Activated CD8-positive, alpha-beta memory T cell treated with anti-CD3 and anti-CD28 coated beads for 24 hours (primary cell): ENCODE results near the gene ZNF883.
"Not testable (repeated sequence)": the region's sequence is repeated elsewhere in the genome, so short reads cannot be mapped to it uniquely, and the experiment has no call there.

Experiments used
- DNase-seq: peaks from one replicate; pipeline ENCODE4 v3.0.0-alpha.2; 2020

Gene ZNF883

DNA sequence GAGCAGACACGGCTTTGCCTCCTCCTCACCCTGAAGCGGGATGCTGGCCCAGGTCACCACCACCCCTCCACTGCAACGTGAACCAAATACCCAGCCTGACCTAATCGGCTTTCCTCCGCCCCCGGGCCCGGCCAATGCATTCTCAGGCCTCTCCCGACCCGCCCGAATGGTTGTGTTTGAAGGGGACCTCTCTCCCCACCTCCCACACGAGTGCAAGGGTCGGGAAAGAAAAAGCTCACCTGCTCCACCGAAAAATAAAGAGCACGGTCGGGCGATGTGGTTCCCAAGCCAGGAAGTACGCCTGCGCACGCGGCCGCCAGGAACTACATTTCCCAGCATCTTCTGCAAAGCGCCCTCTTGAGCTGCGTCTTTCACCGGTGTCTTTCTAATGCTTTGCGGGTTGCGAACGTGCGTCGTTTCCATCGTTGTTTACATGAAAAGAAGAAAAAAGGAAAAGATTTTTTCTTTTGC is at the start of gene ZNF883:
ZNF883 (minus strand) TSS at position 282 of the 471 bp plus-strand sequence.
- DNase-seq, result peak; percentile 60

DNA sequence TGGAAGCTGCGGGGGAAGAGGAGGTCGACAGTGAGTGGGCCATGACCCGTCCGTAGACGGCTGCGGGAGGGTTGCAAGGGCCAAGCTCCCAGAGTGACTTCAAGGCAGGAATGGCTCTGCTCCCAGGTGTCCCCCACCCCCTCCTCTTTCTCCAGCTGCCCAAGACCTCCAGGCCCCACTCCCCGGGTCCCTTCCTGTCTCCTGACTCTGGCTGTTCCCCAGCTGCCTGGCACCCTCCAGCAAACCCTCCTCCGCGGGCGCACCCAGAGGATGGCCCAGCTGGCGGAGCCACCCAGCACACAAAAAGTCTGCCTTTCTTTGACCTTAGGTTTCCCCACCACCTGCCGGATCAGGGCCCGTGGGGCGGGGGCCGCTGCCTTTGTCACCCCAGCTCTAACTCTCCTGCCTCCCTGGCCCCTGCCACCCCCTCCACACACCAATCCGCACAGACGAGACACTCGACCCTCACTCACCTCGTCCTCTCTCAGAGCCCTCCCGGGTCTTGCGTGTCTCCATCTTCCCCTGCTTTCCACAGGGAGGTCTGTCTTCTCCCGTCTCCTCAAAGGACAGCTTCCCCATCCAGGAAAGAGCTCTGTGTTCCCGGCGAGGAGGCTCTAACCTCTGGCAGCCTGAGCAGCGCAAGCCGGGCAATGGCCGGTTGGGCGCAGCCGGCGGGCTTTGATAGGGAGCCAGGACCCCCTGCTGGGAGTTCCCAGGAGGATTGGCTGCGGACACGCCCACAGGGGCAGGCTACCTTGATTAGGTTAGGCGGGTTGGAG is 49.3 kb upstream of the ZNF883 start:
- peak; percentile 65 for DNase-seq

DNA sequence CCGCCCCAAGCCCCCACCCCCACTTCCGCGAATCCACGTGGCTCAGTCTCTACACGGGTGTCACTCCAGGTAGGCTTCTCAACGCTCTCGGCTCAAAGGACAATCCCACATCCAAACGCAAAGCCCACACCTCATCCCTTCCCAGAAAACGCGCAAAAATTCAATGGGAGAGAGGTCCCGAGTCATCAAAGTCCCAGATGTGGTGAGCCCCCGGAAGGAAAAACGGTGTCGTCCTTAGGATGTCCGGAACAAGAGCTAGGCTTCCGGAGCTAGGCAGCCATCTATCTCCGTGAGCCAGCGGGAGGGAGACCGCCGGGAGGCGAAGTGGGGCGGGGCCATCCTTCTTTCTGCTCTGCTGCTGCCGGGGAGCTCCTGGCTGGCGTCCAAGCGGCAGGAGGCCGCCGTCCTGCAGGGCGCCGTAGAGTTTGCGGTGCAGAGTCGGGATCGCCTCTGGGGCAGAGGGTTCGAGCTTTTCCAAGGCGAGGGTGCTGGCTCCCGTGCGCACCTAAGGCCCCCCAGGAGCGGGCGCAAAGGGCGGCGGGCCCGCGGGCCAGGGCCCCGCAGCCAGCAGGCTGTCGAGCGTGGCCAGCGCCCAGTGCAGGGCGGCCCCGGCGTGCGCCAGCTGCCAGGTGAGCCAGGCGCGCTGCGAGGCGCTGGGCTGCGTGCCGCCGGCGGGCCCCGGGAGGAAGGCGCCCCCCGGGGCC is 47.7 kb upstream of the ZNF883 start:
- DNase-seq, result not testable (repeated sequence)

DNA sequence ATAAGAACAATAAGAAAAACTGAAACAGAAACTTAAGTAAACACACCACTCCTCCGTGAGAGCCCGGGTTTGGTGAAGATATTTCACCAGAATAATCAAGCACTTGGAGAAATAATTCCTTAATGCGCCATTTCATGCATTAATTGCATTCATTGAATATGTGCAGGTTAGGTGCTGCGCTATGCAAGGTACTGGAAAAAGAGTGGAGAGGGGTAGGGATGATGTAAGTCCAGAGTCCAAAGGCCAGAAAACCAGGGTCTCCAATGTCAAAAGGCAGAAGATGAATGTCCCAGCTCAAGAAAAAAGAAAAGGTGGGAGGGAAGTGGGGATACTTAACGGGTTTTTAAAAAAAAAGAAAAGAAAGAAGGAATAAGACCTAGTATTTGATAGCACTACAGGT is 45.2 kb upstream of the ZNF883 start:
- DNase-seq, result no peak

DNA sequence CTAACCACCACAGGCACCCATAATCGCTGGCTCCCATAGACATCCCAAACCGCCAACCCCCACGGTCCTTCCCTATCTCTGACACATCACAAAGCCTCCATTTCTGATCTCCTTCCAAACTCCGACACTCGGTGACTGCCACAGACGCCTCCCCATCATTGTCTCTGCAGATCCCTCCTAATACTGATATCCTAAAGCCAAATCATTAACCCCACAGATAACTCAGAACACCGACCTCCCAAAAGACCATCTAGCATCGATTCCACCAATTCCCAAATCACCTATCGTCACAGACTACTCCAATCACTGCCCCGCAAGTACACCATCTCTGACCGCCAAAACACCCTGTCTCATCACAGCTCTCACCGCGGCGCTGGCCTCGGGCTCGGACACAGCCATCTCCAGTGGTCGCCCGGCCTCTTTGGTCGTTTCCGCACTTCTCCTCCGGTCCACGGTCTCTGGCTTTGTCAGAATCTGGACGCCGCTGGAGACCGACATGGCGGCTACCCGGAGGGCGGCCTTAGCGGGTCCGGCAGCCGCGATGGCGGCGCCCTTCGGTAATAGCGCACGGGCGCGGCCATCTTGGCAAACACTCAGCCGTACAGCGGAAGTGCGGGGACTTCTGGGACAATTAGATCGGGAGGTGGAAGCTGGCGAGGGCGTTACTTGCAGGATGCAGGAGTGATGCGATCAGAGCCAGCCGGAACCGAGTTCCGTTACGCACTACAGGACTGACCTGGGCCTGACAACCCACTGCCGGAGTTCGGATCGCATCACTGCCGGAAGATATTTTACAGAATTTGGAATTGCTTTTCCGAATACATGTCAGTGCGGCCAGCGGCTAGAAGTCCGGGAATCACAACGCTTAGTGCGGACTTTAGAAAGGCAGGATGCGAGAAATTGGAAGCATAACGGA is 44.5 kb upstream of the ZNF883 start, which contains the start of gene ZFP37:
ZFP37 (minus strand) TSS at position 534 of the 916 bp plus-strand sequence; CDS start at position 498, 36 bp downstream.
- peak; percentile 89 for DNase-seq

DNA sequence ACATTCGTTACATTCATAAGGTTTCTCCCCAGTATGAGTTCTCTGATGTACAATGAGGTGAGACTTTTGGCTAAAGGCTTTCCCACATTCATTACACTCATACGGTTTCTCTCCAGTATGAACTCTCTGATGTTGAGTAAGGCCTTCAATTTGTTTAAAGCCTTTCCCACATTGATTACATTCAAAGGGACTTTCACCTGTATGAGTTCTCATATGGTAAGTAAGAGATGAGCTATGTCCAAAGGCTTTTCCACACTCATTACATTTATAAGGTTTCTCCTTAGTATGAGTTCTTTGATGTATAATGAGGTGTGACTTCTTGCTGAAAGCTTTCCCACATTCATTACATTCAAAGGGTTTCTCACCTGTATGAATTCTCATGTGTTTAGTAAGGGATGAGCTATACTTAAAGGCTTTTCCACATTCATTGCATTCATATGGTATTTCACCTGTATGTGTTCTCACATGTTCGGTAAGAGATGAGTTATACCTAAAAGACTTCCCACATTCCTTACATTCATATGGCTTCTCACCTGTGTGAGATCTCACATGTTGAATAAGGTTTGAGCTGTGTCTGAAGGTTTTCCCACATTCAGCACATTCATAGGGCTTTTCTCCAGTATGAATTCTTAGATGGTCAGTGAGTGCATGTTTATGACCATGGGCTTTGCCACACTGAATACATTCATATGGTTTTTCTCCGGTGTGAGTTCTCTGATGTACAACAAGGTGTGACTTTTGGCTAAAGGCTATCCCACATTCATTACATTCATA is 31.1 kb upstream of the ZNF883 start:
- DNase-seq, result no peak

DNA sequence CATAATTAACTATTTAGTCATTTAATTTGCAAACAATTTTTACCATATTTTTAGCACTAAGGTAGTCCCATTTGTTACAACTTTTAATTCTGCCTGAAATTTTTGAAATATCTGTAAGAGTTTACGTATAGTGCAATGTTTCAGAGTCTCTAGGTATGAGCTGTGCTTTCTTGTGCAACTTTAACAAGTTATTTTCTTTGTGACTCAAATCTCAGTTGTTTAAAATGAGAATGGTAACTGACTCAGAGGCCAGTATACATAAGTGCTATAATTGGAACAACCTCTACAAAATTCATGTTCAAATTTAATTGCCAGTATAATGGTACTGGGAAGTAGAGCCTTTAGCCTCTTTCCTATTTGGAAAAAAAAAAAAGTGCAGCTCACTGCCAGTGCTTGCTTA is 14.2 kb upstream of the ZNF883 start:
- DNase-seq, result no peak

DNA sequence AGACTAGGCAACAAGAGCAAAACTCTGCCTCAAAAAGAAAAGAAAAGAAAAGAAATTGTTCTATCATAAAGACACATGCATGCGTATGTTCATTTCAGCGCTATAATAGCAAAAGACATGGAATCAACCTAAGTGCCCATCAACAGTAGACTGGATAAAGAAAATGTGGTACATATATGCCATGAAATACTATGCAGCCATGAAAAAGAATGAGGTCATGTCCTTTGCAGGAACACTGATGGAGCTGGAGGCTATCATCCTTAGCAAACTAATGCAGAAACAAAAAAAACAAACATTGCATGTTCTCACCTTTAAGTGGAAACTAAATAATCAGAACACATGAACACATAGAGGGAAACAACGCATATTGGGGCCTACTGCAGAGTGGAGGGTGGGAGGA is 6.3 kb upstream of the ZNF883 start:
- DNase-seq, result no peak

DNA sequence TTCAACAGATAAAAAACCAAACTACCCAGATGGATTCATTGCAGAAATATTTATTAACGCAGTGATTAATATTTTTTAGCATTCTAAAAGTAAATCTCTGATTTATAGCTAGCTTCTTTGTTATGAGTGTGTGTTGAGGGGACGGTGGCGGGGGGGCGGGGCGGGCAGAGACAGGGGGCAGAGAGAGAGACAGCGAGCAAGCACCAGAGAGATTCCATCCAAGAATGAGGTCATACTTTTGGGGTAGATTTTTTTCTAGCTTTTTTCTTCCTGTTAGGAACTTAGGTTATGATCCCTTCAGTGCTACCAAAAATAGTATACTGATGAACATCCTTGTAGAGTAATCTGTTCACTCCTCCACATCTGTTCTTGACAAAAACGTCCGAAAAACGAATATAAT is 500 bp upstream of the ZNF883 start:
- DNase-seq, result no peak

DNA sequence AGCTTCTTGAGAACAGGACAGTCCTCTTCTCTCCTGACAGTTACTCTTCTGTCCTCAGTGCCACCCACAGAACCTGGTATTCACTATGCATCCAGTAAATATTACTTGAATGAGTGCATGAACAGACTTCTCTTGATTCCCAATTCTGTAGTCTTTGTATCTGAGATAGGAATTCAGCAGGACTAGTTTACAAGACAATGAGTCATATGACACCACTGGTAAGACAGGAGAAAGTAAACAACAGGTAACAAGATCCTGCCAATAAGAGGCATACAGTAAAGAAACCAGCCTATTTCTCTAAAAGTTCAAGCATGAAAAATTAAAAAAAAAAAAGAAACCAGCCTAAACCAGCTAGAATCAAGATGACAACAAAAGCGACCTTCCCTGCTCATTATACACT is 6.2 kb downstream of the ZNF883 start:
- no peak for DNase-seq

DNA sequence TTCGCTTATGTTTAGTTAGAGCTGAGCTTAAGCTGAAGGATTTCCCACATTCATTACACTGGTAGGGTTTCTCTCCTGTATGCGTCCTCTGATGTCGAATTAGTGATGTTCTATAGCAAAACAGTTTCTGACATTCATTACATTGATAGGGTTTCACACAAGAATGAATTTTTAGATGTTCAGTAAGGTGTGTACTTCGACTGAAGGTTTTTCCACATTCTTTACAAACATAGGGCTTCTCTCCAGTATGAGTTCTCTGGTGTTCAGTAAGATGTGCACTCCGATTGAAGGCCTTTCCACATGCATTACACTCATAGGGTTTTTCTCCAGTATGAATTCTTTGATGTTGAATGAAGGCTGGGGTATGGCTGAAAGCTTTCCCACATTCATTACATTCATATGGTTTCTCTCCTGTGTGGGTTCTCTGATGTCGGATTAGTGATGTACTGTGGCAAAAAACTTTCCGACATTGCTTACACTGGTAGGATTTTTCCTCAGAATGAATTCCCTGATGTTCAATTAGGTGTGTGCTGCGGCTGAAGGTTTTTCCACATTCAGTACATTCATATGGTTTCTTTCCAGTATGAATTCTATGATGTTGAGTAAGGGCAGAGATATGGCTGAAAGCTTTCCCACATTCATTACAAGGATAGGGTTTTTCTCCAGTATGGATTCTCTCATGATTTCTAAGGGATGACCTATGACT is 14.6 kb downstream of the ZNF883 start:
- DNase-seq, result no peak

DNA sequence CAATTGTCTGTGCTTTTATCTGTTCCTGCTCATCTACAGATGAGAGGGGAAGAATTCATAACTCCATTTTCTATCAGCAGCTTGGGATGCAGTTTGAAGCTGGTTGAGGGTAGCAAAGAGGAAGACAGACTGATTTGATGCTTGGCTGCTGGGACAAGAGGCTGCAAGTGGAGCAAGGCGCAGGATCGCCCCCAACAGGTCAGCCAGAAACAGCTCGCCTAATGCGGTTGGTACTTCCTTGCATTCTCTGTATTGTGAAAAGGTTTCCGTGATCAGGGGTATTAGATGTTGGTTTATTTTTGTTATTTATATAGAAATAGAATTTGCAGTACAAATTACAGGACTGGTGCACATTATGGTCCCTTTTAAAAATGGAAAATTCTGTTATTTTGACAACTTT is 40.6 kb downstream of the ZNF883 start:
- DNase-seq, result no peak

DNA sequence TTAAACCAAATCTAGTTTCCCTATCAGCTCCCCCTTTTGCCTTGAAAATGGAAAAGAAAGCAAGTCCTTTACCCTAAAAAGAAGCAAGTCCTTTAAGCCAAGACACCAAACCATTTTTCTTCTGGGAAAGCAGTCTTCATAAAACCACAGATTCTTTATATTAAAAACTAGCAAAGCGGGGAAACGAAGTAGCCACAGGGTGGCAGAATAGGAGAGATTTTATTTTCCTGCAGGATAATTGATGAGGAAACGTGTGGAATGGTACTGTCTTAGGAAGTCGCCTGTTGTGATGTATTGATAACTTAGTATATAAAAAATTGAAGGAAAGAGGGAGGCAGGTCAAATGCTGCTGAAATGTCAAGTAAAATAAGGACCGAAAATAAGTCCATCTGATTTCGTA is 41.1 kb downstream of the ZNF883 start:
- no peak for DNase-seq

DNA sequence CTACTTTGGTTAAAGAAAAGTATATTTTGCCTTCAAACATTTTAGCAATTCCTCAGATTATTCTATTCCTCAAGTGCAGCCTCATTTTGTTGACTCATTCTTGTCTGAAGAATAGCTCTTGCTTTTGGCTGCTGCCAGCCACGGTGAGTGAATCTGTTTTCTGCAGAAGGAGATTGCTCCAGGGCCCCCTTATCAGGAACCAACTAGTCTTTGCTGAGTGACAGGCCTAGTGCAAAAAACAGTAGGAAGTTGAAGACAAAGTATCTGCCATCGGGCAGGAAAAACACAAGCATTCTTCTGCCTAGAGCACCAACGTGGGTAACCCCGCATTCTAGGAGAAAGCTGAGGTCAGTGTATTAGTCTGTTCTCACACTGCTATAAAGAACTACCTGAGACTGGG is 42.3 kb downstream of the ZNF883 start:
- no peak for DNase-seq

DNA sequence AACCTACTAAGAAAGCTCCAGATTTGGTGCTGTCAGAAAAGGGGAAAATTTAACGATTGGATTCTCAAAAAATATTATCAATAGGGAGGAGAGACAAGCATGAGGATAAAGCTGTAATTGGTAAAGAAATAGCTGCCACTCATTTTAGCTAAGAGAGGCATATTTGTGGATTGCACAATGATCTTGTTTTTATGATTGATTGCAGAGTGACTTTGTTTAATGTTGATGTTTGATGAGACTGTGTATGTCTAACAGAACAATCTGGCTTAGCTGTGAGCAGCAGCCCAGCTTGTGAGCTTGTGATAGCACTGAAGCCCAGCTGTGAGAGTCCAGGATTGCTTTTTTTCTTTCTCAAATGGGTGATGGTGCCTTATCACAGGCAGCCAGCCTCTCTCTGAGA is 56.4 kb downstream of the ZNF883 start:
- no peak for DNase-seq

DNA sequence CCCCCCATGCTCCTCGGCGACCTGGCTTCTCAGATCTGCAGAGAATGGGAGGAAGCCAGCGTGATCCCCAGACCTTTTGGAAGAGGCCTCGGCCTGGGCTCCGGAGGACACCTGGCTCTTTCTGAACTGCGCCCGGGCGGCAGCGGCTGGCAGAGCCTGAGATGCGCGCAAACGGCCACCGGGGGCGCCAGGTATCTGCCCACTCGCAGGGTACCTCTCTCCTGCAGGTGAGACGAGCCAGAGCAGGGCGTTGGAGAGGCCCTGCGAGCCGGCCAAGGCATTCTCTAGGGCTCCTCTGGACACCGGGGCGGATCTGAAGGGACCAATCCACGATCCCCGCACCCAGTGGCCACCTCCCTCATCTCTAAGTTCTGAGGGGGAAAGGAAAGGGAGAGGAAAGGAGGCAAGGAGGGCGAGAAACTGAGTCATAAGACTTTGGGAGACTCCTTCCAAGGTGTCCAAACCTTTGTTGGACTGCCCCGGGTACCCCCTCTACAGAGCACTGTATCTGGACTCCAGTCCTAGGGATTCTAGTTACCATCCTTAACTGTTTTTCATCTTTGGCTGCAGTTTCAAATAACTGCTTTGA is 66.3 kb downstream of the ZNF883 start:
- no peak for DNase-seq

DNA sequence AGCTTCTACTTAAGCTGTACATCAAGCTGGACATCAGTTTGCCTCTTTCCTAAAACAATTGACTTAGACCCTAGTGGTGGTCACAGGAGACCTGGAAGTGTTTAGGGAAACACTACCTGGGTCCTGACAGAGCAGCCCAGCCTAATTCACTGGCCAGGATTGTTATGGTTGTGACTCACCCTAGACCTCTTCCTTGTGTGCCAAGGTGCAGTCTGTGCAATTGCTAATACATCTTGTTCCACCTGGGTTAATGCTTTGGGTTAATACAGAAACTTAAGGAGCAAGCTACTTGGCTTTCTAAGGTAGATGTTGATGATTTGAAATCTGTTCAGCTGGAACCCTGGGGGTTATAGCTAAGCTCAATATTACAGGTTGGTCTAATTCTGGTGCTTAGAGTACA is 72.6 kb downstream of the ZNF883 start:
- no peak for DNase-seq

DNA sequence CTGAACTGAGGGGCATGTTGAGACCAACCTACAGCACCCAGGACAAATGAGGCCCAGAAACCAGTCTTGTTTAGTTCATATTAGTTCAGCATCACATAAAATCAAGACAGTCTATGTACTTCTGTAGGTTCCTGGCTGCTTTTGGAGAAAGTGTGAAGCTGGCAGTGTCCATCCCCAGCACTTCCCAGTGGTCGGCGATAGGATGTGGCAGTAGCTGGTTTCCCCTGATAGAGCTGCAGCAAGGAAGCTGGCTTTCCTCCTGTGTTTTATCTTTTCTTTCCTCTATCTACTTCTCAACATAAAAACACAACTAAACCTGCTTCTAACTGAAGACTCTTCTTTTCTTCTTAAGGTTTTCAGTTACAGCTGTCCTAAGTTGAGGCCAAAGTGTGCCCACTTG is 78.3 kb downstream of the ZNF883 start:
- DNase-seq, result no peak

DNA sequence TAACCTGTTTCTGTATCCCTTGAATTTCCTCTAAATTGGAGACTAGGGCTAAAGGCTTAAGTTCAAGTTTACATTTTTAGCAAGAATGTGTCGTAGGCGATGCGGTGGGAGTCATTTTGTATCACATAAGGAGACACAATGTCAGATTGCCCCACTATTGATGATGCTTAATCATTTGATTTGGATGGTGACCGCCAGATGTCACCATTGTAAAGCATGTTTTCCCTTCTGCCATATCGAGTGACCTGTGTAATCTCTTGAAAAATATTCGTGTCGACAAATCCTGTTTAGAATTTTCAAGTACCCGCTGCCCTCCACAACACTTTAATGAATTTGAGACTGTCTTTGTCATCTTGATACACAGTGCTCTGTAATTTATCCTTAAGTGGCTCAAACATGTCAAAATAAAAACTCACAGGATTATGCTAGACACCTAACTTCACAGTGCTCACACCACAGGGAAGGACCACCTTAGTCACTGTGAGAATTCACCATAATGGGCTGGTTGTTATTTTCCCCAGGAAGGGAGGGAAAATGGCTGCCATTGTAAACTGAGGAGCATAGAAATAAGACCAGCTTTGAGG is 86.8 kb downstream of the ZNF883 start:
- DNase-seq, result no peak

DNA sequence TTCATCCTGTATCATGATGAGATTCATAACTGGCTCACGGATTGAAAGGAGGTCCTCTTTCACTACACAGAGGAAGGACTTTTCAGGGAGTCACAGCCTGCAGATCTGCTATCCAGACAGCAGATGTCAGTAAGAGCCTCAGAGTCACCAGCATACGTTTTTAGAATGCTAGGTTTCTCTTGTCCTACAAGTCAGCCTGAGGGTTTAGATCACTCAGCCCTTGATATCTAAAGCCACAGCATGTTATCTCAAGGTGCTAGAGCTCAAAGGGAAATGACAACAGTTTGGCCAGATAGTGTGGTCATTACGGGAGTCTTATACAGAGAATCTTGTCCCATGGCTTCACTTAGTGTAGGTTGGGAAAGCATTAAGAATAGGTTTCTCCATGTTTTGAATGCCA is 90.4 kb downstream of the ZNF883 start:
- no peak for DNase-seq

DNA sequence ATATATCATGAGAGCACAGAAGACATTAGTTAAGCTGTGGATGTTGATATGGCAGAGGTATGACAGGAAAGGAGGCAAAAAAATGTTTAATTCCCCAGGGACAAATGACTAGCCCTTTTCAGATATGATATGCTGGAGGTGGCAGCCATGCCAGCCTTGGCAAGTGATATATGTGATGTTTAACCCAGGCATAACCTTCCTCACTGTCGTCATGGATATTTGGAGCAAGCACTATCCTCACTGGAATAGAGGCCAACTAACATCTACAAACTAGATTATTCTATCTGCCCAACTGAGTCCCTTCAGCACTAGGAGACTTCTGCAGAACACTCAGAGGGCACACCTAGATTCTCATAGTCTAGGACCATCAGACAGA is 94.0 kb downstream of the ZNF883 start:
- no peak for DNase-seq
